ENCODE data around the gene IAPP.
"Not testable (repeated sequence)": the region's sequence is repeated elsewhere in the genome, so short reads cannot be mapped to it uniquely, and the experiment has no call there.

The IAPP gene

GRCh38 chr12:21379218-21379617 lies 6.5 kb downstream of the IAPP start:
- DNase-seq (ENCODE audit: low read depth in 2 of 2), result no peak

GRCh38 chr12:21381320-21381719 lies 8.6 kb downstream of the IAPP start:
- not testable (repeated sequence) for DNase-seq (ENCODE audit: low read depth in 2 of 2)

GRCh38 chr12:21384261-21384660 lies 11.6 kb downstream of the IAPP start:
- no peak for DNase-seq (ENCODE audit: low read depth in 2 of 2)

GRCh38 chr12:21387174-21387573 lies 14.5 kb downstream of the IAPP start:
- DNase-seq (ENCODE audit: low read depth in 2 of 2), result no peak

- DNase-seq (ENCODE audit: low read depth in 2 of 2), result no peak
Observed at GRCh38 chr12:21392384-21392783, 19.7 kb downstream of the IAPP start.

- DNase-seq (ENCODE audit: low read depth in 2 of 2), result not testable (repeated sequence)
Observed at GRCh38 chr12:21394828-21395626, 22.3 kb downstream of the IAPP start.

- no peak for DNase-seq (ENCODE audit: low read depth in 2 of 2)
Observed at GRCh38 chr12:21413369-21414277, 40.9 kb downstream of the IAPP start.

GRCh38 chr12:21416511-21417121 lies 43.9 kb downstream of the IAPP start:
- no peak for DNase-seq (ENCODE audit: low read depth in 2 of 2)

GRCh38 chr12:21418398-21418797 lies 45.7 kb downstream of the IAPP start:
- DNase-seq (ENCODE audit: low read depth in 2 of 2), result not testable (repeated sequence)

- DNase-seq (ENCODE audit: low read depth in 2 of 2), result not testable (repeated sequence)
Observed at GRCh38 chr12:21419009-21419699, 46.5 kb downstream of the IAPP start.

GRCh38 chr12:21428241-21428640 lies 55.5 kb downstream of the IAPP start:
- DNase-seq (ENCODE audit: low read depth in 2 of 2), result no peak

Measured in stimulated activated CD8-positive, alpha-beta memory T cell treated with anti-CD3 and anti-CD28 coated beads, Interleukin-15, amount 100 ng/mL, for 48 hours (primary cell).